Spleen (tissue), 11 donors: ENCODE results near the gene ANO4. TPM values are rescaled to one million over a fixed set of nuclear protein-coding genes. Genes with fewer than 3 reads are reported as not detected.

ENCODE experiments used
- DNase-seq: peaks from one replicate; pipeline ENCODE4 v3.0.0-alpha.2; 2020
- H3K27ac ChIP-seq, 8 donors: fragments of 200-600 bp; sonication (generic) in 7 of 8; 1 replicate in 4 of 8; 2 replicates in 4 of 8; pipeline versions ENCODE4 v1.5.0 to v1.8.0; 2016 to 2021; ENCODE audit warnings: inconsistent platforms in 4 of 8, mild to moderate bottlenecking in 4 of 8, moderate library complexity in 1 of 8
- H3K27me3 ChIP-seq, 7 donors: fragments of 200-600 bp; sonication (generic) in 6 of 7; replicated peaks in 1 of 7; 1 replicate in 4 of 7; 2 replicates in 3 of 7; pipeline versions ENCODE4 v1.5.0 to v1.8.0; 2016 to 2021; ENCODE audit warnings: inconsistent platforms in 3 of 7, mild to moderate bottlenecking in 1 of 7
- H3K36me3 ChIP-seq, 6 donors: fragments of 200-600 bp; sonication (generic) in 5 of 6; 1 replicate in 4 of 6; 2 replicates in 2 of 6; pipeline versions ENCODE4 v1.5.0 to v1.8.0; 2016 to 2021; ENCODE audit warnings: inconsistent platforms in 2 of 6
- H3K4me1 ChIP-seq, 6 donors: fragments of 200-600 bp; sonication (generic) in 5 of 6; 1 replicate in 3 of 6; 2 replicates in 3 of 6; pipeline versions ENCODE4 v1.5.0 to v1.8.0; 2016 to 2021; ENCODE audit warnings: inconsistent platforms in 3 of 6
- H3K4me3 ChIP-seq, 8 donors: fragments of 200-600 bp; sonication (generic) in 7 of 8; 1 replicate in 4 of 8; 2 replicates in 4 of 8; pipeline versions ENCODE4 v1.5.0 to v1.8.0; 2016 to 2021; ENCODE audit warnings: inconsistent platforms in 4 of 8, mild to moderate bottlenecking in 4 of 8, moderate library complexity in 2 of 8
- H3K9me3 ChIP-seq, 8 donors: fragments of 200-600 bp; sonication (generic) in 7 of 8; 1 replicate in 4 of 8; 2 replicates in 4 of 8; pipeline versions ENCODE4 v1.5.0 to v1.8.0; 2016 to 2021; ENCODE audit warnings: inconsistent platforms in 4 of 8
- POLR2A ChIP-seq, 3 donors: fragments of 450-650 bp; IDR thresholded peaks; one replicate each; pipeline ENCODE4 v1.5.1; 2017; ENCODE audit warnings: antibody characterized with exemption in 3 of 3, mild to moderate bottlenecking in 1 of 3
- POLR2AphosphoS5 ChIP-seq, 3 donors: sonication (generic); formaldehyde crosslinking; IDR thresholded peaks; one replicate each; pipeline ENCODE4 v1.5.1; 2017; ENCODE audit warnings: antibody characterized with exemption in 3 of 3
- WGBS, 5 donors: extraction: QIAGEN DNeasy Blood & Tissue Kit in 3 of 5; methylation state at CpG; one replicate each; pipeline versions ENCODE4 v1.1.5 to v1.1.7; 2013 to 2018; 5-methylcytosine and 5-hydroxymethylcytosine counted together
- intact Hi-C: fragments of 100-400 bp; cut with DNase I; formaldehyde crosslinking; loops from one replicate; pipeline ENCODE4 v1.15.0; 2023; ENCODE audit warnings: low total_unique reads
- polyA plus RNA-seq, 3 donors: library from polyadenylated mRNA; stranded (reverse); fragments of 200-250 nt; gene quantifications; one replicate each; pipeline ENCODE4 v1.2.1, GENCODE V29; 2013
- total RNA-seq, 7 donors: library from RNA; depleted of rRNA in 3 of 7; stranded (reverse); fragments of >200 nt in 3 of 7; fragmentation: NEBNext Ultra II Directional in 4 of 7; extraction: Animal tissue kit (Norgen Biotek cat#: 25700) in 4 of 7; gene quantifications; one replicate each; pipeline versions ENCODE4 v1.1.0 to v1.2.1, GENCODE V29; 2016 to 2021
- TF ChIP-seq, protein P1 (sequence below), 11 experiments: fragments of 200-600 bp in 7 of 11; fragments of 450-650 bp in 4 of 11; sonication (generic) in 4 of 11; IDR thresholded peaks in 8 of 11; conservative IDR thresholded peaks in 3 of 11; 1 replicate in 7 of 11; 2 replicates in 4 of 11; pipeline versions ENCODE4 v1.4.0 to v1.8.0; 2016 to 2021; ENCODE audit warnings: antibody characterized with exemption in 11 of 11, inconsistent platforms in 4 of 11, mild to moderate bottlenecking in 1 of 11
- donor health status: healthy with polysubstance abuse.
- donor health status: DM: no; HTN: no; CAD: no; lungs with moderate emphysema.
- donor health status: DM: no; HTN: no; CAD: no.
- donor health status: Bipolar disorder and iron deficiency.
- donor health status: healthy.
- donor health status: DM: no; HTN: no; CAD: no.
- donor health status: DM: yes; HTN: yes; CAD: no.

Gene ANO4
- total and polyA plus RNA-seq, 10 donors = 0.42 TPM; not detected in 9

DNA sequence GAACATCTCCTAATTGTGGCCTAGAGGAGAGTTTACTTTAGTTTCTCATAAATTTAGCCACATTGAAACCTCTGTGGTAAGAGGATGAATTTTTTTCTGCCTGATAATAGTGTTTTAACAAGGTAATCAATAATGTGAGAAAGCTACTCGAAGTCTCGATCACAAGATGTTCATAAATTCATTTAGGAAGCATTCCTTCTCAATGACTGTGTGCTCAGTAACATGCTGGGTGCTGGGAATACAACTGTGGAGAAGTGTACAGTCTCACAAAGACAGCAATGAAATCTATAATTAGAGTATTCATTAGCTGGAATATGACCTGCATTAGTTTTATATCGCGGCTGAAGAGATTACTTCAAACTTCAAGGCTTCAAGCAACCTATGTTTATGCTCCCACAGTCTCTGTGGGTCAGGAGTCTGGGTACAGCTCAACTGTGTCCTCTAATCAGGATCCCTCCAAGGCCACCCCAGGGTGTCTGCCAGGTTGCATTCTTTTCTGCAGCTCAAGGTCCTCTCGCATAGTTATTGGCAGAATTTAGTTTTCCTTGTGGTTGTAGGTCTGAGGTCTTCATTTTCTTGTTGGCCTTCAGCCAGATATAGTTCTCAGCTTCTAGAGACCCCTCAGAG lies 167.6 kb downstream of the ANO4 start:
- Histone ChIP-seq H3K4me3 (no peak overlapping the region), H3K9me3 (no peaks in the 10 kb centered on the region), H3K4me1 (no peaks in the 10 kb centered on the region), H3K36me3 (no peaks in the 10 kb centered on the region), H3K27ac (no peak overlapping the region), H3K27me3 (no peaks in the 10 kb centered on the region)
- intact Hi-C loops = no loop called here
- 89 to 96% (median 92%) methylated on average over 5 of the region's 5 CpGs for WGBS, 5 donors
- DNase-seq = no peak
- TF ChIP-seq, protein P1, sequence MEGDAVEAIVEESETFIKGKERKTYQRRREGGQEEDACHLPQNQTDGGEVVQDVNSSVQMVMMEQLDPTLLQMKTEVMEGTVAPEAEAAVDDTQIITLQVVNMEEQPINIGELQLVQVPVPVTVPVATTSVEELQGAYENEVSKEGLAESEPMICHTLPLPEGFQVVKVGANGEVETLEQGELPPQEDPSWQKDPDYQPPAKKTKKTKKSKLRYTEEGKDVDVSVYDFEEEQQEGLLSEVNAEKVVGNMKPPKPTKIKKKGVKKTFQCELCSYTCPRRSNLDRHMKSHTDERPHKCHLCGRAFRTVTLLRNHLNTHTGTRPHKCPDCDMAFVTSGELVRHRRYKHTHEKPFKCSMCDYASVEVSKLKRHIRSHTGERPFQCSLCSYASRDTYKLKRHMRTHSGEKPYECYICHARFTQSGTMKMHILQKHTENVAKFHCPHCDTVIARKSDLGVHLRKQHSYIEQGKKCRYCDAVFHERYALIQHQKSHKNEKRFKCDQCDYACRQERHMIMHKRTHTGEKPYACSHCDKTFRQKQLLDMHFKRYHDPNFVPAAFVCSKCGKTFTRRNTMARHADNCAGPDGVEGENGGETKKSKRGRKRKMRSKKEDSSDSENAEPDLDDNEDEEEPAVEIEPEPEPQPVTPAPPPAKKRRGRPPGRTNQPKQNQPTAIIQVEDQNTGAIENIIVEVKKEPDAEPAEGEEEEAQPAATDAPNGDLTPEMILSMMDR (IDR thresholded peaks at IDR 0.05 in 8 of 11, conservative IDR thresholded peaks at IDR 0.05 in 3 of 11) = no peak
- no peak for TF ChIP-seq POLR2AphosphoS5 (IDR thresholded peaks at IDR 0.05)
- TF ChIP-seq POLR2A (IDR thresholded peaks at IDR 0.05) = no peak

DNA sequence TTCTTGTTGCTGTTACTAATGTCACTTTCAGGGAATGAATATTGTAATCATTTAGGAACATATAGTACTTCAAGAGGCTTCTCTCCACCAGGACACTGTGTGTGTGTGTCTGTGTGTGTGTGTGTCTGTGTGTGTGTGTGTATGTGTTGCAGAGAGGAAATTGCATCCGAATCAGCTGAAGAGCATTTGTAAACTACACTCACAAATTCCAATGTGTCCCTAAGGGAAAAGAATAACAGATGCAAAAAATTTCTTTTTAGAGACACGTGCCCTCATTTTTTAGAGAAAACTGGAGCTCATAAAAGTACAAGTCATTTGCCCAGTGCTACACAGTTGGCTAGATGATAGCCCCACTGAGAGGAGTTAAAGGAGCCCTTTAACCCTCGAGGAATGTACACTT lies 168.8 kb downstream of the ANO4 start:
- Histone ChIP-seq H3K4me3 (no peak overlapping the region), H3K36me3 (no peaks in the 10 kb centered on the region), H3K9me3 (no peaks in the 10 kb centered on the region), H3K27ac (no peak overlapping the region), H3K27me3 (no peaks in the 10 kb centered on the region), H3K4me1 (no peaks in the 10 kb centered on the region)
- intact Hi-C loops = no loop called here
- DNase-seq = no peak
- WGBS, 5 donors = 55 to 68% (median 65%) methylated on average over 3 of the region's 3 CpGs
- TF ChIP-seq POLR2AphosphoS5 (IDR thresholded peaks at IDR 0.05) (no peak), POLR2A (IDR thresholded peaks at IDR 0.05) (no peak)
- TF ChIP-seq, protein P1 (IDR thresholded peaks at IDR 0.05 in 8 of 11, conservative IDR thresholded peaks at IDR 0.05 in 3 of 11) = no peak

DNA sequence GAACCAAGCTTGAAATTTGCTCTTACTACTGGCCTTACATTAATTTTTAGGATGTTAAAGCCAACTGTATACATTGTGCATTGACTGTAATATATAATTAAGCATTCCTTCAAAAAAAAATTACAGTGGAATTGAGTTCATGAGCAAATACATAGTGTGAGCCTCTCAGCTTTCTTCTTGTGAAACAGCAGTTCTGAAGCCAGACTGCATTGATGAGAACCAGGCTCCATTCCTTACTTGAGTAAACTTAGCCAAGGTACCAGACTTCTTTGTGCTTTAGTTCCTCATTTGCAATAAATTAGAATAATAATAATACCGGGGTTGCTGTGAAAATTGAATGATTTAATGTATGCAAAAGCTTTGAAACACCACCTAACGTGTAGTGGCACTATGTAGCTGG lies 169.5 kb downstream of the ANO4 start:
- no peaks in the 10 kb centered on the region for H3K36me3 ChIP-seq
- H3K4me1 ChIP-seq = no peaks in the 10 kb centered on the region
- DNase-seq = no peak
- H3K4me3 ChIP-seq = no peak overlapping the region
- intact Hi-C loops = no loop called here
- no peak overlapping the region for H3K27ac ChIP-seq
- no peaks in the 10 kb centered on the region for H3K27me3 ChIP-seq
- TF ChIP-seq POLR2A (IDR thresholded peaks at IDR 0.05) (no peak), POLR2AphosphoS5 (IDR thresholded peaks at IDR 0.05) (no peak)
- TF ChIP-seq, protein P1 (IDR thresholded peaks at IDR 0.05 in 8 of 11, conservative IDR thresholded peaks at IDR 0.05 in 3 of 11) = no peak
- H3K9me3 ChIP-seq = no peaks in the 10 kb centered on the region
- 38 to 58% (median 38%) methylated on average over 2 of the region's 2 CpGs for WGBS, 5 donors

DNA sequence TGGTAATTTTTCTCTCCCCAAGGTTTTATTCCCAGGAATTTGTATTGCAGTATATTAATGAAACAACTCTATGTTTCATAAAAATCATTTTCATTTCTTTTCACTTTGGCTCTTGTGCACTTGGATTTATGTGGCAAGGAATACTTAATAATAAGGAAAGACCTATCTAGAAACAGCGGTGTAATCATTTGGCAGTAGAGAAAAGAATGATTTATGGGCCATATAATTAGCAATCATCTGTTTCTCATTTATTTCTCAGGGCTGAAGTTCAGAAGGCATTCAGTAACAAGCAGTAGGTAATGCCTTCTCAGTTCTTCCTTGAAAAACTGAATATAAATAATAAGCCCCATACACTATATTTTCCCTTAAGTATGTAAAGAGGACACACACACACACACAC lies 172.6 kb downstream of the ANO4 start:
- Histone ChIP-seq H3K4me1 (no peaks in the 10 kb centered on the region), H3K27ac (no peak overlapping the region), H3K4me3 (no peak overlapping the region), H3K9me3 (no peaks in the 10 kb centered on the region), H3K27me3 (no peaks in the 10 kb centered on the region), H3K36me3 (no peaks in the 10 kb centered on the region)
- intact Hi-C loops = no loop called here
- no peak for DNase-seq
- TF ChIP-seq POLR2A (IDR thresholded peaks at IDR 0.05) = no peak
- TF ChIP-seq, protein P1 (IDR thresholded peaks at IDR 0.05 in 8 of 11, conservative IDR thresholded peaks at IDR 0.05 in 3 of 11) = no peak
- no peak for TF ChIP-seq POLR2AphosphoS5 (IDR thresholded peaks at IDR 0.05)
- WGBS, 5 donors = 74 to 86% (median 84%) methylated on average over 1 of the region's 1 CpG
